ENCODE results near the gene KCTD14.

DNA sequence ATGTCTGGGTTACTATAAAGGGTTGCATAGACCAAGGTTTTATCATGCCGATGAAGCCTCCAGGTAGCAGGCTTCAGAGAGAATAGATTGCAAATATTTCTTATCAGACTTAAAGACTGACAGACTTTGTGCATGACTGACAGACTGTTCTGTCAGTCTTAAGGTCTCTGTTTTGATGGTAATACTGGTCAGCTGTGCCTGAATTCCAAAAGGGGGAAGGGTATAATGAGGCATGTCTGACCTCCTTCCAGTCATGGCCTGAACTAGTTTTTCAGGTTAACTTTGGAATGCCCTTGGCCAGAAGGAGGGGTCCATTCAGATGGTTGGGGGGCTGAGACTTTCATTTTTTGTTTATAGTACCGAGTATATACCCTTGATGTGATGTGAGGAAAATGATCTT is 4.7 kb upstream of the KCTD14 start:
- TF ChIP-seq CTCF (IDR thresholded peaks at IDR 0.05) = no peak
- no peak for TF ChIP-seq POLR2A (IDR thresholded peaks at IDR 0.05)
- TF ChIP-seq EP300 (IDR thresholded peaks at IDR 0.05) = no peak

Measured in ovary (tissue), 3 donors.